ENCODE data around the gene MIS18A. TPM values are rescaled to one million over a fixed set of nuclear protein-coding genes. Genes with fewer than 3 reads are reported as not detected.
A peak's percentile ranks its signal among the peaks of the same experiment; 100 is the strongest.

MIS18A gene
- total and polyA plus RNA-seq, 4 experiments from 2014 or later: 6.7 to 10.8 (median 9.5) TPM

DNA sequence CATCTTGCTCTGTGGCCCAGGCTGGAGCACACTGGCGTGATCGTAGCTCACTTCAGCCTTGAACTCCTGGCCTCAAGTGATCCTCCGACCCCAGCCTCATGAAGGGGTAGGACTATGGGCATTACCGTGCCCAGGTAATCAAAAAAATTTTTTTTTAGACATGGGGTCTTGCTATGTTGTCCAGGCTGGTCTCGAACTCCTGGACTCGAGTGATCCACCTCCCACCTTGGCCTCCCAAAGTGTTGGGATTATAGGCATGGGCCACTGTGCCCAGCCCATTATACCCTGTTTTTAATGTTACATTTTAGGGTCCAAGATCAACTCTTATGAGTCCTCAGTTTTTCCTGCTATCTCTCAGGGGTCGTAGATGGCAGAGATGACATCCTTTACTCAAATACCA is 26.1 kb upstream of the MIS18A start:
- Histone ChIP-seq H3K4me1 (ENCODE audit: insufficient read depth, low read length) (no peaks in the 10 kb centered on the region), H3K36me3 (ENCODE audit: insufficient read depth, low read length) (no peaks in the 10 kb centered on the region), H3K4me3 (ENCODE audit: low read length in 2 of 2) (no peak overlapping the region), H3K27me3 (ENCODE audit: insufficient read depth, low read length) (no peaks in the 10 kb centered on the region), H3K27ac (ENCODE audit: low read depth, low read length) (no peak overlapping the region), H3K9me3 (ENCODE audit: control insufficient read depth in 1 of 2, low read length in 2 of 2) (no peaks in the 10 kb centered on the region)
- ChIA-PET POLR2A (ENCODE audit: partially characterized antibody) (no interaction called here), CTCF (ENCODE audit: partially characterized antibody) (no interaction called here)
- Mint-ChIP-seq H3K36me3 (peaks cover 4 to 5% of the 10 kb centered on the region in 2 donors), H3K4me1 (no peaks in the 10 kb centered on the region), H3K4me3 (no peak overlapping the region), H3K9me3 (no peaks in the 10 kb centered on the region), H3K27ac (no peak overlapping the region), H3K27me3 (no peaks in the 10 kb centered on the region)
- DNase-seq: no peak
- intact Hi-C loops (cut with micrococcal nuclease): no loop called here

DNA sequence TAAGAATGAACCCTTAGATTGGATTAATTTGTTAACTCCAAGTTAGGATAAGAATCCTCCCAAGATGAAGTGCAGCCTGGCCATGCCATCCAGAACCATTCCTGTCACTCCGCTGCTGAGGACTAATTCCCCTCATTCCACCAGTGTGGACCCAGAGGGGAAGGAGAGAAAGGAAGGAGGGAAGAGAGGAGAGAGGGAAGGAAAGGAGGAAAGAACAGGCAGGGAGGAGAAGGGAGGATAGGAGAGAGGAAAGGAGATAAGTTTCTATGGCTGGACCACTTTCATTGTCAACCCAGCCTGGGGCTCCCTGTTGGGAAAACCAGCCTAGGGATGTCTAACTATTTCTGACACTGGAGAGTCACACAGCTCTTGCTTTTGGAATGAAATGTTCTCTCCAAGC is 24.5 kb upstream of the MIS18A start:
- no peak for DNase-seq
- ChIA-PET POLR2A (ENCODE audit: partially characterized antibody) (no interaction called here), CTCF (ENCODE audit: partially characterized antibody) (no interaction called here)
- Mint-ChIP-seq H3K9me3 (no peaks in the 10 kb centered on the region), H3K4me1 (no peaks in the 10 kb centered on the region), H3K4me3 (no peak overlapping the region), H3K27me3 (no peaks in the 10 kb centered on the region), H3K36me3 (peaks cover 4 to 5% of the 10 kb centered on the region in 2 donors), H3K27ac (peak overlapping the region in 1 of 7 donors; percentile 42)
- Histone ChIP-seq H3K9me3 (ENCODE audit: control insufficient read depth in 1 of 2, low read length in 2 of 2) (no peaks in the 10 kb centered on the region), H3K4me3 (ENCODE audit: low read length in 2 of 2) (no peak overlapping the region), H3K36me3 (ENCODE audit: insufficient read depth, low read length) (no peaks in the 10 kb centered on the region), H3K27ac (ENCODE audit: low read depth, low read length) (no peak overlapping the region), H3K27me3 (ENCODE audit: insufficient read depth, low read length) (no peaks in the 10 kb centered on the region), H3K4me1 (ENCODE audit: insufficient read depth, low read length) (no peaks in the 10 kb centered on the region)
- intact Hi-C loops (cut with micrococcal nuclease): no loop called here

DNA sequence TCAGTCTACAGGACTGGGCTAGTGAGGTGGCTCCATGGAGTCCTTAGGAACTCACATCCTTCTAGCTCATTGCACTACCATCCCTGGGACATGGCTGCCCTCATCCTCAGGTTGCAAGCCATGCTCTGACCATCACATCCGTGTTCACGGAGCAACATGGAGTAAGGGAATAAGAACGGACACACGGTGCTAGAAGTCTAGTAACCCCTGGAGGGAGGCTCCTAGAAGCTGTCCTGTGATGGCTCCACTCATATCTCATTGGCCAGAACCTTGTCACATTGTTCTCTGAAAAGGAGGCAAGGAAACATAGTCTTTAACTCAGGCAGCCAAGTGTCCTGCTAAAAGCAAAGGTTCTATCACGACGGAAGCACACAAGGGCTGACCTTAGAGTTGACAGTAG is 23.7 kb upstream of the MIS18A start:
- H3K4me1 ChIP-seq (ENCODE audit: insufficient read depth, low read length): no peaks in the 10 kb centered on the region
- Mint-ChIP-seq H3K36me3 (peaks cover 4 to 5% of the 10 kb centered on the region in 2 donors), H3K4me1 (no peaks in the 10 kb centered on the region), H3K27ac (no peak overlapping the region), H3K9me3 (no peaks in the 10 kb centered on the region), H3K4me3 (no peak overlapping the region), H3K27me3 (no peaks in the 10 kb centered on the region)
- no peaks in the 10 kb centered on the region for H3K36me3 ChIP-seq (ENCODE audit: insufficient read depth, low read length)
- ChIA-PET CTCF (ENCODE audit: partially characterized antibody) (no interaction called here), POLR2A (ENCODE audit: partially characterized antibody) (no interaction called here)
- DNase-seq: no peak
- intact Hi-C loops (cut with micrococcal nuclease): no loop called here
- no peaks in the 10 kb centered on the region for H3K27me3 ChIP-seq (ENCODE audit: insufficient read depth, low read length)
- H3K4me3 ChIP-seq (ENCODE audit: low read length in 2 of 2): no peak overlapping the region
- no peak overlapping the region for H3K27ac ChIP-seq (ENCODE audit: low read depth, low read length)
- H3K9me3 ChIP-seq (ENCODE audit: control insufficient read depth in 1 of 2, low read length in 2 of 2): no peaks in the 10 kb centered on the region

DNA sequence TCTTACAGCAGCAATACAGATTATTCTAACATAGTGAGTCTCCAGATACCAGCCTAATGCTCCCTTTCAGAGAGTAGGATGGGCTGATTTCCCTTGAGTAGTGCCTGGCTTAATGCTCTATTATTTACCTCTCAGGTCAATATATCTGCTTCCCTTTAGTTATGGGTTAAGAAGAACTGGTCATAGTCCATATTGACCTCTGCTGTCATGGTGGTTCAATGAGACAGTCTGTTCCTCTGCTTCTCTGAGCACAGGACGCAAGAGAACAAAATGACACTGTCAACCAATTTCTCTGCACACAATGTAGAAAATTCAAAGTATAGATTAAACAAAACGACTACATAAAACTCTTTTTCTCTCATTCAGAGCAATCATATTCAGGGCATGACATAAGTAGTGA is 22.7 kb upstream of the MIS18A start:
- CTCF ChIA-PET (ENCODE audit: partially characterized antibody): no interaction called here
- H3K27ac Mint-ChIP-seq: no peak overlapping the region
- peaks cover 4% of the 10 kb centered on the region in 2 donors for H3K36me3 Mint-ChIP-seq
- no peaks in the 10 kb centered on the region for H3K9me3 Mint-ChIP-seq
- H3K4me1 ChIP-seq (ENCODE audit: insufficient read depth, low read length): no peaks in the 10 kb centered on the region
- POLR2A ChIA-PET (ENCODE audit: partially characterized antibody): no interaction called here
- no peak for DNase-seq
- H3K27me3 ChIP-seq (ENCODE audit: insufficient read depth, low read length): no peaks in the 10 kb centered on the region
- H3K27me3 Mint-ChIP-seq: no peaks in the 10 kb centered on the region
- no peaks in the 10 kb centered on the region for H3K36me3 ChIP-seq (ENCODE audit: insufficient read depth, low read length)
- no peak overlapping the region for H3K4me3 ChIP-seq (ENCODE audit: low read length in 2 of 2)
- H3K4me1 Mint-ChIP-seq: no peaks in the 10 kb centered on the region
- H3K9me3 ChIP-seq (ENCODE audit: control insufficient read depth in 1 of 2, low read length in 2 of 2): no peaks in the 10 kb centered on the region
- H3K4me3 Mint-ChIP-seq: no peak overlapping the region
- intact Hi-C loops (cut with micrococcal nuclease): no loop called here
- H3K27ac ChIP-seq (ENCODE audit: low read depth, low read length): no peak overlapping the region

DNA sequence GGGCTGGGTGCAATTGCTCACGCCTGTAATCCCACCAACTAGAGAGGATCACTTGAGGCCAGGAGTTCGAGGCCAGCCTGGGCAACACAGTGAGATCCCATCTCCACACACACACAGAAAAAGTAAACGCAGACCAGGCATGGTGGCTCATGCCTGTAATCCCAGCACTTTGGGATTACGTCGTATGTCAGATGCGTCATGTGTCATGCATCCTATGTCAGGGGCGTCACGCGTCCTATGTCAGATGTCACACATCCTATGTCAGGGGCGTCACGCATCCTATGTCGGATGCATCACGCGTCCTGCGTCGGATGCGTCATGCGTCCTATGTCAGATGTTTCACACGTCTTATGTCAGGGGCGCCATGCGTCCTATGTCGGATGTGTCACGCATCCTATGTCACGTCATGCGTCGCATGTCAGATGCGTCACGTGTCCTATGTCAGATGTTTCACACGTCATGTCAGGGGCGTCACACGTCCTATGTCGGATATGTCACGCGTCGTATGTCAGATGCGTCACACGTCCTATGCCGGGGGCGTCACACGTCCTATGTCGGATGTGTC is 21.4 kb upstream of the MIS18A start:
- no peaks in the 10 kb centered on the region for H3K9me3 ChIP-seq (ENCODE audit: control insufficient read depth in 1 of 2, low read length in 2 of 2)

DNA sequence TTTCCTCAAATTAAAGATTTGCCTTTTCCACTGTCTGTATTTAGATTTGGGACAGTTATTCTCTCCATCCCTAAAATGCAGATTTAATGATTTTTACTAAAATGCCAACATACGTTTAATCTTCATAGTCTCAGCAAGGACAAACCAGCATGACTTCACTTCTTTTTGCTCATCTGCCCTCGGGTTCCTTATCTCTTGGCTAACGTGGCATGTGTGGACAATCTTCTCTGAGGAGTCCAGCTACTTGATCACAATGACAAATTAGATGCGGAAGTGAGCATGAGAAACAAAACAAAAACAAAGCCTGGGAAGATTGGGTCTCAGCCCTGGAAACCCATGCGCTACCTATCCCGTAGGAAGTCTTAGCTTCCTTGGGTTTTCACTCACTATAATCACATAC is 20.8 kb upstream of the MIS18A start:
- Histone ChIP-seq H3K27ac (ENCODE audit: low read depth, low read length) (no peak overlapping the region), H3K4me3 (ENCODE audit: low read length in 2 of 2) (no peak overlapping the region), H3K4me1 (ENCODE audit: insufficient read depth, low read length) (no peaks in the 10 kb centered on the region), H3K9me3 (ENCODE audit: control insufficient read depth in 1 of 2, low read length in 2 of 2) (no peaks in the 10 kb centered on the region), H3K27me3 (ENCODE audit: insufficient read depth, low read length) (no peaks in the 10 kb centered on the region), H3K36me3 (ENCODE audit: insufficient read depth, low read length) (no peaks in the 10 kb centered on the region)
- POLR2A ChIA-PET (ENCODE audit: partially characterized antibody): no interaction called here
- intact Hi-C loops (cut with micrococcal nuclease): no loop called here
- Mint-ChIP-seq H3K4me3 (no peak overlapping the region), H3K27me3 (no peaks in the 10 kb centered on the region), H3K4me1 (no peaks in the 10 kb centered on the region), H3K36me3 (peaks cover 3 to 4% of the 10 kb centered on the region in 2 donors), H3K9me3 (no peaks in the 10 kb centered on the region), H3K27ac (no peak overlapping the region)
- CTCF ChIA-PET (ENCODE audit: partially characterized antibody): no interaction called here
- DNase-seq: no peak

More for the DNA sequence above, 21.4 kb upstream of the MIS18A start:
- Mint-ChIP-seq H3K4me1 (no peaks in the 10 kb centered on the region), H3K27me3 (no peaks in the 10 kb centered on the region), H3K9me3 (no peaks in the 10 kb centered on the region), H3K4me3 (no peak overlapping the region), H3K36me3 (peaks cover 3 to 4% of the 10 kb centered on the region in 2 donors), H3K27ac (no peak overlapping the region)
- no peaks in the 10 kb centered on the region for H3K36me3 ChIP-seq (ENCODE audit: insufficient read depth, low read length)
- CTCF ChIA-PET (ENCODE audit: partially characterized antibody): no interaction called here
- H3K4me3 ChIP-seq (ENCODE audit: low read length in 2 of 2): no peak overlapping the region
- intact Hi-C loops (cut with micrococcal nuclease): no loop called here
- H3K4me1 ChIP-seq (ENCODE audit: insufficient read depth, low read length): no peaks in the 10 kb centered on the region
- no peak for DNase-seq
- POLR2A ChIA-PET (ENCODE audit: partially characterized antibody): no interaction called here
- H3K27ac ChIP-seq (ENCODE audit: low read depth, low read length): no peak overlapping the region
- no peaks in the 10 kb centered on the region for H3K27me3 ChIP-seq (ENCODE audit: insufficient read depth, low read length)

DNA sequence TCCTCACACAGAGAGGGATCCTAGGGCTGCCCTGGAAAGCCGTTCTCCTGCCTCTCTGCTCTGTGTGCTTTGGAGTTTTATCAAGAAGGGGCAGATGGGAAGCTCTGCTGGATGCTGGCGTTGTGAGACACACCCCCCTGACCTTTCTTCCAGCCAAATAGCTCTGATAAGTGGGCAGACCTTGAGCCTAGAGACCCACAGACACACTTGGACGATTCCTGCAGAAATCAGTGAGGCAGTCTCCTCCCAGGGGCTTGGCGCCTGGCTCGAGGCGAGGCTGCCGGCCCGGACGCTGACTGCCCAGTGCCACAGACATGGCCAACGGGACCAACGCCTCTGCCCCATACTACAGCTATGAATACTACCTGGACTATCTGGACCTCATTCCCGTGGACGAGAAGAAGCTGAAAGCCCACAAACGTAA is 19.8 kb upstream of the MIS18A start, which contains the start of gene MRAP:
MRAP (plus strand) TSS at position 198 of the 424 bp plus-strand sequence; CDS start at position 315, 117 bp downstream.
- no peaks in the 10 kb centered on the region for H3K27me3 Mint-ChIP-seq
- H3K9me3 Mint-ChIP-seq: no peaks in the 10 kb centered on the region
- intact Hi-C loops (cut with micrococcal nuclease): no loop called here
- Histone ChIP-seq H3K27me3 (ENCODE audit: insufficient read depth, low read length) (no peaks in the 10 kb centered on the region), H3K9me3 (ENCODE audit: control insufficient read depth in 1 of 2, low read length in 2 of 2) (no peaks in the 10 kb centered on the region), H3K4me1 (ENCODE audit: insufficient read depth, low read length) (no peaks in the 10 kb centered on the region), H3K36me3 (ENCODE audit: insufficient read depth, low read length) (no peaks in the 10 kb centered on the region), H3K27ac (ENCODE audit: low read depth, low read length) (no peak within 1 kb of the TSS), H3K4me3 (ENCODE audit: low read length in 2 of 2) (no peak within 1 kb of the TSS)
- no peak within 1 kb of the TSS for H3K27ac Mint-ChIP-seq
- POLR2A ChIA-PET (ENCODE audit: partially characterized antibody): no interaction called here
- CTCF ChIA-PET (ENCODE audit: partially characterized antibody): no interaction called here
- no peak within 1 kb of the TSS for H3K4me3 Mint-ChIP-seq
- peaks cover 3 to 4% of the 10 kb centered on the region in 2 donors for H3K36me3 Mint-ChIP-seq
- no peaks in the 10 kb centered on the region for H3K4me1 Mint-ChIP-seq
- DNase-seq: no peak

DNA sequence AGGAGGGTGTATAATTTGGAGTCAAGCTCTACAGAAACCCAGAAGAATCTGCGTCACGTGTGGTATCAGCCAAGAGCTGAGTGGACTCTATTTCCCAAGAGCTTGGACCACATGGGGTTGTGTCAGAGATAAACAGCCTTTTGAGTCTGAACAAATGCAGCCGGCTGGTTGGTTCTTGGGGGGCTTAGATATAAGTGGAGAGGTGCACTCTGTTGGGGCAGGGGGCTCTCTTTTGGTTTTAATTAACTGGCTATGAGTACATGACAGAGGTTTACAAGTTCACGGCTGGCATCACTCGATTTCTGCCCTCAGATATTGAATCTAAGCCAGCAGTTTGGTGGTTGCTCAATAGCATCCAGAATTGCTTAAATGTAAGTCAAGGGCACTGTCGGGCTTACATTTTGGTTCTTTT is 19.3 kb upstream of the MIS18A start:
- H3K27ac Mint-ChIP-seq: no peak overlapping the region
- no peak for DNase-seq
- POLR2A ChIA-PET (ENCODE audit: partially characterized antibody): no interaction called here
- intact Hi-C loops (cut with micrococcal nuclease): no loop called here
- Histone ChIP-seq H3K9me3 (ENCODE audit: control insufficient read depth in 1 of 2, low read length in 2 of 2) (no peaks in the 10 kb centered on the region), H3K27me3 (ENCODE audit: insufficient read depth, low read length) (no peaks in the 10 kb centered on the region), H3K36me3 (ENCODE audit: insufficient read depth, low read length) (no peaks in the 10 kb centered on the region), H3K4me1 (ENCODE audit: insufficient read depth, low read length) (no peaks in the 10 kb centered on the region), H3K4me3 (ENCODE audit: low read length in 2 of 2) (no peak overlapping the region), H3K27ac (ENCODE audit: low read depth, low read length) (no peak overlapping the region)
- H3K4me1 Mint-ChIP-seq: no peaks in the 10 kb centered on the region
- CTCF ChIA-PET (ENCODE audit: partially characterized antibody): no interaction called here
- H3K36me3 Mint-ChIP-seq: peaks cover 3 to 4% of the 10 kb centered on the region in 2 donors
- H3K9me3 Mint-ChIP-seq: no peaks in the 10 kb centered on the region
- no peaks in the 10 kb centered on the region for H3K27me3 Mint-ChIP-seq
- no peak overlapping the region for H3K4me3 Mint-ChIP-seq
